ENCODE data around the gene OR2F2. TPM values are rescaled to one million over a fixed set of nuclear protein-coding genes. Genes with fewer than 3 reads are reported as not detected.

OR2F2 gene
- total and polyA plus RNA-seq, 2 experiments from 2014 or later: not detected

GRCh38 chr7:143901332-143901667, 33.7 kb upstream of the OR2F2 start:
- no peak for TF ChIP-seq CTCF (IDR thresholded peaks at IDR 0.05; ENCODE audit: low read depth, low read length)
- Histone ChIP-seq H3K36me3 (no peaks in the 10 kb centered on the region), H3K27me3 (no peaks in the 10 kb centered on the region), H3K27ac (peak overlapping the region; percentile 89), H3K9me3 (ENCODE audit: low read depth) (no peaks in the 10 kb centered on the region), H3K4me1 (ENCODE audit: low read depth) (peaks cover 38% of the 10 kb centered on the region), H3K4me3 (peak overlapping the region; percentile 64)
- DNase-seq (ENCODE audit: low read depth in 1 of 2, low spot score in 1 of 2): peak; percentile 66 to 71

- Histone ChIP-seq H3K36me3 (no peaks in the 10 kb centered on the region), H3K27me3 (no peaks in the 10 kb centered on the region), H3K9me3 (ENCODE audit: low read depth) (no peaks in the 10 kb centered on the region), H3K4me3 (peak within 1 kb of the TSS; percentile 64), H3K4me1 (ENCODE audit: low read depth) (peaks cover 38% of the 10 kb centered on the region), H3K27ac (peak within 1 kb of the TSS; percentile 89)
- TF ChIP-seq CTCF (IDR thresholded peaks at IDR 0.05; ENCODE audit: low read depth, low read length): peak; percentile 55
- peak; percentile 97 to 98 for DNase-seq (ENCODE audit: low read depth in 1 of 2, low spot score in 1 of 2)
These were observed 33.2 kb upstream of the OR2F2 start, which contains the start of gene TCAF1 for GRCh38 chr7:143901668-143902331. Gene TCAF1, minus strand, starts transcription at chr7:143902176. Its CDS starts 25,568 bp downstream, at chr7:143876608.

GRCh38 chr7:143902332-143902899, 32.6 kb upstream of the OR2F2 start:
- Histone ChIP-seq H3K27ac (peak overlapping the region; percentile 89), H3K4me3 (peak overlapping the region; percentile 64), H3K9me3 (ENCODE audit: low read depth) (no peaks in the 10 kb centered on the region), H3K36me3 (no peaks in the 10 kb centered on the region), H3K27me3 (no peaks in the 10 kb centered on the region), H3K4me1 (ENCODE audit: low read depth) (peaks cover 38% of the 10 kb centered on the region)
- no peak for TF ChIP-seq CTCF (IDR thresholded peaks at IDR 0.05; ENCODE audit: low read depth, low read length)
- DNase-seq (ENCODE audit: low read depth in 1 of 2, low spot score in 1 of 2): no peak

GRCh38 chr7:143905509-143905908, 29.5 kb upstream of the OR2F2 start:
- no peaks in the 10 kb centered on the region for H3K9me3 ChIP-seq (ENCODE audit: low read depth)
- DNase-seq (ENCODE audit: low read depth in 1 of 2, low spot score in 1 of 2): no peak
- peaks cover 27% of the 10 kb centered on the region for H3K4me1 ChIP-seq (ENCODE audit: low read depth)
- H3K4me3 ChIP-seq: no peak overlapping the region
- TF ChIP-seq CTCF (IDR thresholded peaks at IDR 0.05; ENCODE audit: low read depth, low read length): no peak
- peaks cover 3% of the 10 kb centered on the region for H3K27me3 ChIP-seq
- H3K36me3 ChIP-seq: no peaks in the 10 kb centered on the region
- H3K27ac ChIP-seq: peak overlapping the region; percentile 74

- no peak overlapping the region for H3K4me3 ChIP-seq
- peaks cover 3% of the 10 kb centered on the region for H3K27me3 ChIP-seq
- peak in 1 of 2 donors; percentile 24 for DNase-seq (ENCODE audit: low read depth in 1 of 2, low spot score in 1 of 2)
- no peak overlapping the region for H3K27ac ChIP-seq
- H3K36me3 ChIP-seq: no peaks in the 10 kb centered on the region
- peaks cover 26% of the 10 kb centered on the region for H3K4me1 ChIP-seq (ENCODE audit: low read depth)
- no peaks in the 10 kb centered on the region for H3K9me3 ChIP-seq (ENCODE audit: low read depth)
- TF ChIP-seq CTCF (IDR thresholded peaks at IDR 0.05; ENCODE audit: low read depth, low read length): no peak
These were observed 28.9 kb upstream of the OR2F2 start for GRCh38 chr7:143906151-143906550.

All from cardiac muscle cell (in vitro differentiated cells and primary cell).